ENCODE data around the gene BTN3A1.

DNA sequence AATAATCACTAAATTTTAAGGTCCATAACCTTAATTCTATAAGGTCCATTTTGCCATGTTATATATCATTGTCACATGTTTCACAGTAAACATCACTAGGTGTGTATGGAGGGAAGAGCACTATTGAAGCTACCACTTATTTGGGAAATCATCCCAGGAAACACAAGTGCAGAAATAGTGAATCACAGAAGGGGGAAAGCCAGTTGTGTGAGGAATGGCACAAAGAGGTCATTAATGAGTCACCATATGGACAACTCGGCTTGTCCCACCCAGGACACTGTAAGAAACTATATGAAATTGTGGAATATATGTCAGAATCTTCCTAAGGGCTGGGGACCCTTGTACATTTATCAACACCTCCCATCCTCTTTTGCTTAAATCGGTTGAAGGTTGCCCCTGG is 13.7 kb downstream of the BTN3A1 start:
- TF ChIP-seq EP300 (IDR thresholded peaks at IDR 0.05) = no peak
- TF ChIP-seq, protein P1, sequence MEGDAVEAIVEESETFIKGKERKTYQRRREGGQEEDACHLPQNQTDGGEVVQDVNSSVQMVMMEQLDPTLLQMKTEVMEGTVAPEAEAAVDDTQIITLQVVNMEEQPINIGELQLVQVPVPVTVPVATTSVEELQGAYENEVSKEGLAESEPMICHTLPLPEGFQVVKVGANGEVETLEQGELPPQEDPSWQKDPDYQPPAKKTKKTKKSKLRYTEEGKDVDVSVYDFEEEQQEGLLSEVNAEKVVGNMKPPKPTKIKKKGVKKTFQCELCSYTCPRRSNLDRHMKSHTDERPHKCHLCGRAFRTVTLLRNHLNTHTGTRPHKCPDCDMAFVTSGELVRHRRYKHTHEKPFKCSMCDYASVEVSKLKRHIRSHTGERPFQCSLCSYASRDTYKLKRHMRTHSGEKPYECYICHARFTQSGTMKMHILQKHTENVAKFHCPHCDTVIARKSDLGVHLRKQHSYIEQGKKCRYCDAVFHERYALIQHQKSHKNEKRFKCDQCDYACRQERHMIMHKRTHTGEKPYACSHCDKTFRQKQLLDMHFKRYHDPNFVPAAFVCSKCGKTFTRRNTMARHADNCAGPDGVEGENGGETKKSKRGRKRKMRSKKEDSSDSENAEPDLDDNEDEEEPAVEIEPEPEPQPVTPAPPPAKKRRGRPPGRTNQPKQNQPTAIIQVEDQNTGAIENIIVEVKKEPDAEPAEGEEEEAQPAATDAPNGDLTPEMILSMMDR (IDR thresholded peaks at IDR 0.05) = no peak

Measured in esophagus muscularis mucosa (tissue), 3 donors.